CD4-positive, alpha-beta T cell treated with Interleukin-2 at 100 ng/mL for 4 hours (primary cell): ENCODE data around the gene ALX4.

ENCODE experiments used
- DNase-seq: peaks from one replicate; pipeline ENCODE4 v3.0.0-alpha.2; 2020; ENCODE audit warnings: low spot score

The ALX4 gene

GRCh38 chr11:44300844-44301563 is 8.9 kb downstream of the ALX4 start:
- DNase-seq: no peak

DNA sequence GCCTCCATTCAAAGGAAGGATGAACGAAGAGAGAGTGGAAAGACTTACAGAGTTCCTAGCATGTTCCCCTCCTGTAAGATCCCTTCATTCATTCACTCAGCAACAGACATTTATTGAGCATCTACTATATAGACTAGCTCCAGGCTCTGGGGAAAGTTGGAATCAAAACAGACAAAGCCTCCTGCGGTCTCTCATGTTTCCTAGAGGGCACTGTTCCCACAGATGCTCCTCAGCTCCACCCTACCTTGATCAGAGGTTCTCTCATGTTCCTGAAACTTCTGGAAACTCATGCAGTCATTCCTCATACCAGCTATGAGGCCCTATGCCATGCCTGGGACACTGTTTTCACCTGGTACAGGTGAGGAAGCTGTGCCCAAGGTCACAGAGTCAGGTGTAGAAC is 11.1 kb downstream of the ALX4 start:
- no peak for DNase-seq

- no peak for DNase-seq
These were observed 19.7 kb downstream of the ALX4 start for GRCh38 chr11:44290208-44290607.

- DNase-seq: no peak
These were observed 21.8 kb downstream of the ALX4 start for GRCh38 chr11:44288133-44288526.

DNA sequence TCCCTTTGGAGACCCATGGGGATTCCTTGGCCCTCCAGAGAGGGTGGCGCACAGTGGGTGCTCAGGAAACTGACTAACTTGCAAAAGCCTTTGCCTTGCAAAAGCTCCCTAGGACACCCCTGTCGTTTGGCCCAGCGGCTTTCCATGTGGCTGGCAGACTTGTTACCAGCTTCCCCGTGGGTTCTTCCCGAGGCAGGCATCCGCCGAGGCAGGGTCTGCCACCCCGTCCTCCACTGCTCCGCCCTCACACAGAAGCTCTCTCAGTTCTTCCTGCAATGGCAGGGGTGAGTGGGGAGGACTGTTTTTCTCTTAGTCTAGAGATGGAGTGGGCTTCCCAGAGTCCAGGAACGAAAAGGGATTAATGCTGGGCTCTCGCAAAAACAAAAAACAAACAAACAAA is 23.0 kb downstream of the ALX4 start:
- no peak for DNase-seq

GRCh38 chr11:44286268-44286880 is 23.6 kb downstream of the ALX4 start:
- peak; percentile 55 for DNase-seq

DNA sequence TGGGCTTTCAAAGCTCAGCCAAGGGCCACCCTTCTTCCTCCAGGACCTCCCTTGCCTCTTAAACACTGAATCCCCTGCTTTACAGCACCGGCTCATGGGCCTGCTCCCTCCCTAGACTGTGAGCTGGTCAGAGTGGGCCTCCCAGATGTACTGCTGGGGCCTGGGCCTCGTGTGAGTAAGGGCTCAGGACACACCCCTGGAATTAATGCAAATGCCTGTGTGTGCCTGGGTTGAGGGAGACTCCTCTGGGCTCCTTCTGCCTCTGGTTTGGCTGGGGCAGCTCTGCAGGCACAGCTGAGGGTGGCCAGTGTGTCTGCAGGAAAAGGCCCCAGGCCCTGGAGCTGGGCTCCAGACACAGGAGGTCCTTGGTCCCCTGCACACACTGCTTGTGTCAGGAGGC is 24.2 kb downstream of the ALX4 start:
- no peak for DNase-seq

GRCh38 chr11:44282620-44283019 is 27.3 kb downstream of the ALX4 start:
- DNase-seq: no peak

DNA sequence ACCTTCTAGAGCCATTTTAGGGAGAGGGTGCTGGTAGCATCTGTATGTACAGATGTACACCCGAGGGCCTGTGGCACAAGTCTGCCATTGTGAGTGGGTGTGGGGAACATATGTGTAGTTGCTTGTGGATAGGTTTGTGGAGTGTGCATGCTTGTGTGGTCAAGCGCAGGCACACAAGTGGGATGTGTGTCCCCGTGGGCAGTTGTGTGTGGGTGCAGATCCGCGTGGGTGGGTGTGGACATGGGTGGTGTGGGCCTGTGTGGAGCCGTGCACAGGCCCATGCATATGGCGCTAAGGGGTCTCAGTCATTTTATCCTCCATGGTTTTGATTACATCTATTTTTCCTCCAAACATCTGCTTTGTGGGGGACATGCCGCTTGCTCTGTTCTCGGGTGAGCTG is 28.8 kb downstream of the ALX4 start:
- DNase-seq: no peak

DNA sequence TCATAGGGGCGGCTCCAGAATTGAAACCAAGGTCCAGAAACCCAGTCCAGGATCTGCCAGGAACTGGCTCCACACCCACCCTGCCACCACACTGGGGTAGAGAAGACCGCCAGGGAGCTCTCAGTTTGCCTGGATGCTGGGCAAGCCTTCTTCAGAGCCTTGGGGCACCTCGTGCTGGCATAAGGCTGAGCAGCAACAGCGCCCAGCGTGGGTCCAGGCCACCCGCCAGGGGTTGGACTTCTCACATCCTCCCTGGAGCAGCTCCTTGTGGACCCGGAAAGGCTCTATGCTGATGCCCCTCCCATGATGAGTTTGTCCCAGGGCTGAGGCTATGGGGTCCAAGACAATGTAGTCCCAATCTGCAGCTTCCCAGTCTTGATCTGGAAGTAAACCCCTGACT is 29.7 kb downstream of the ALX4 start:
- no peak for DNase-seq

GRCh38 chr11:44279483-44279882 is 30.5 kb downstream of the ALX4 start:
- no peak for DNase-seq

GRCh38 chr11:44277196-44278090 is 32.5 kb downstream of the ALX4 start:
- DNase-seq: no peak

- DNase-seq: no peak
These were observed 33.9 kb downstream of the ALX4 start for GRCh38 chr11:44275961-44276550.

- DNase-seq: no peak
These were observed 34.7 kb downstream of the ALX4 start for GRCh38 chr11:44275241-44275640.

GRCh38 chr11:44274404-44274803 is 35.5 kb downstream of the ALX4 start:
- DNase-seq: no peak

- no peak for DNase-seq
These were observed 38.7 kb downstream of the ALX4 start for GRCh38 chr11:44271286-44271685.

GRCh38 chr11:44270403-44271273 is 39.3 kb downstream of the ALX4 start:
- no peak for DNase-seq

DNA sequence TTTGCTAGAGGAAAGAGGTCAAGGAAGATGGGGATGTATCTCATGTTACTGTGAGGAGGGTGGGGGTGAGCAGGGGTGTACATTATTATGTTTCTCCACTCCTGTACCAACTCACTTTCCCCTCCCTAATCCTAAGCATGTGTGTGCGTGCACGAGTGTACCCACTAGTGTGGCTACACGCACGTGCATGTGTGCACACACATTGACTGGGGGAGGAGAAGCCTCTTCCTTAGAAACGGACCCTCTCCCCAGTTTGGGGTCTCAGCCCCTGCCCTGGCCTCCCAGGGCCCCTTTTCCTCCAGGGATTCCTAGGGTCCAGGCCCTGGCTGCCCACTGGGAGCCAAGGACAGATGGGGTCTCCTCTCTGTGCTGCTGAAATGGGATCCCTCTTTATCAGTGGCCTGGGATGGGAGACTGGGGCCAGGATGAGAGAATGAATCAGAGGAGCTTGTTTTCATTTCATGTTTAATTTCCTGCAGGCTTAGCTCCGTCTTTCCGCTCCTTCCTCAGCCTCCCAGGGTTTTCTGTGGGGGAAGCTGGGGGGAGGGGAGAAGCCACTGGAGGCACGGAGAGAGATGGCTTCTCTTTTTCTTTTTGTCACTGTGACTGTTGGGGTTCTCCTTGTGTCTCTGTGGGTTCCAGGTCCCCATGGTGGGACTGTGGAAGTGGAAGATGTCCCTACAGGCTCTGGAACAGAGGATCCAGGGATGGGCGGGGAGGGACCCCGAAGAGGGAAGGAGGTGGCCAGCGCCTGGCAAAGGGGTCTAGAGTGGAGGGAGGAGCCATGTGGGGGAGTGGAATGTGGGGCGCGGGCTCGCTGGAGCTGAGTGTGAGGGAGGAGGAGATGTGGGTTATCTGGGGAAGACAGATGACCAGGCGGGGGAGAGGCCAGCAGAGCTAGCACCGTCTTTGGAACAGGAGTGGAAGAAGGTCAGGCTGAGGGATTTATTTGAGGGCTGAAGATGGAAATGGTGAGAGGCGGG is 40.3 kb downstream of the ALX4 start:
- no peak for DNase-seq

DNA sequence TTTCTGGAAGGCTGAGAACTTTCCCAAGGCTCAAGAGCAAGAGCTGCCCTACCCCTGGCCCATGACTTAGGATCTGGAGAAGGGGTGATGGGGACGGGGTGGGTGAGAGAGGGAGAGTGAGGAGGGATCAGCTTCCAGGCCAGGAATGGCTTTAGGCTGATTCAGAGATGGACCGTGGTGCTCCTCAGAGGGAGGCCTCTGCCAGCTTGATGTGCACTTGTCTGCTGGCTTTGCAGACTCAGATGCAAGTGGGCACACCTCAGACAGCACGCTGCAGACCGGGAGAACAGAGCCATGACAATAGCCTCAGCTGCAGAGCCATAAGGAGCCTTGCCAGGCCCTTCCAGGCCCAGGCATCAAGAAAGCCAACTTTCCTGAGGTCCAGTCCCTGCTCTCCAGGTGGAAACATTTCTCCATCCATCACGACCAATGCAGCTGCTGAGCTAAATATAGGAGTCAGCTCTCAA is 41.3 kb downstream of the ALX4 start:
- DNase-seq: no peak
